ENCODE measurements around the gene CMTM5. TPM values are rescaled to one million over a fixed set of nuclear protein-coding genes. Genes with fewer than 3 reads are reported as not detected.

Gene CMTM5
- total RNA-seq, 4 donors from 2014 or later, result not detected

DNA sequence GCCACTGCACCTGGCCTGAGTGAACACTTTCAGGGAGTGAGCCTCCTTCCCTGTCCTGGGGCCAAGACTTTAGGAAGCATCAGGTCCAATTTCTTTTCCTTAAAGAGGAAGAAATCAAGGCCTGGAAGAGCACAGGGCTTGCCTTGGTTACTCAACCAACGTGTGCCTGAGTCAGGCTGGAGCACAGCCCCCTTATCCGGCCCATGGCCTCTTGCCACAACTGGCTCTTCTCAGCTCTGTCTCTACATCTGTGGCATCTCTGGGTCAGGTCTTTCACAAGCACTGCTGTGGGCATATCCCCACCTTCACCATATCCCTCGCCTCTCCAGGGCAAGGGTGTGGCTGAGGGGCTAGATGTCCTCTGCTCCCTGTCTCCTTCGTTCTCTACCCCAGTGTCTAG lies 24.4 kb downstream of the CMTM5 start:
- Histone ChIP-seq H3K9me3 (no peaks in the 10 kb centered on the region), H3K27ac (no peak overlapping the region), H3K36me3 (no peaks in the 10 kb centered on the region), H3K4me1 (no peaks in the 10 kb centered on the region), H3K4me3 (no peak overlapping the region), H3K27me3 (peaks cover 0 to 40% (median 0%) of the 10 kb centered on the region in 4 donors)
- intact Hi-C loops (cut with DNase I), result no loop called here
- 63 to 74% methylated on average over 4 of the region's 4 CpGs for WGBS, 2 donors
- no peak for DNase-seq
- TF ChIP-seq, protein P1, sequence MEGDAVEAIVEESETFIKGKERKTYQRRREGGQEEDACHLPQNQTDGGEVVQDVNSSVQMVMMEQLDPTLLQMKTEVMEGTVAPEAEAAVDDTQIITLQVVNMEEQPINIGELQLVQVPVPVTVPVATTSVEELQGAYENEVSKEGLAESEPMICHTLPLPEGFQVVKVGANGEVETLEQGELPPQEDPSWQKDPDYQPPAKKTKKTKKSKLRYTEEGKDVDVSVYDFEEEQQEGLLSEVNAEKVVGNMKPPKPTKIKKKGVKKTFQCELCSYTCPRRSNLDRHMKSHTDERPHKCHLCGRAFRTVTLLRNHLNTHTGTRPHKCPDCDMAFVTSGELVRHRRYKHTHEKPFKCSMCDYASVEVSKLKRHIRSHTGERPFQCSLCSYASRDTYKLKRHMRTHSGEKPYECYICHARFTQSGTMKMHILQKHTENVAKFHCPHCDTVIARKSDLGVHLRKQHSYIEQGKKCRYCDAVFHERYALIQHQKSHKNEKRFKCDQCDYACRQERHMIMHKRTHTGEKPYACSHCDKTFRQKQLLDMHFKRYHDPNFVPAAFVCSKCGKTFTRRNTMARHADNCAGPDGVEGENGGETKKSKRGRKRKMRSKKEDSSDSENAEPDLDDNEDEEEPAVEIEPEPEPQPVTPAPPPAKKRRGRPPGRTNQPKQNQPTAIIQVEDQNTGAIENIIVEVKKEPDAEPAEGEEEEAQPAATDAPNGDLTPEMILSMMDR (IDR thresholded peaks at IDR 0.05), result no peak
- no peak for TF ChIP-seq POLR2A (IDR thresholded peaks at IDR 0.05)

DNA sequence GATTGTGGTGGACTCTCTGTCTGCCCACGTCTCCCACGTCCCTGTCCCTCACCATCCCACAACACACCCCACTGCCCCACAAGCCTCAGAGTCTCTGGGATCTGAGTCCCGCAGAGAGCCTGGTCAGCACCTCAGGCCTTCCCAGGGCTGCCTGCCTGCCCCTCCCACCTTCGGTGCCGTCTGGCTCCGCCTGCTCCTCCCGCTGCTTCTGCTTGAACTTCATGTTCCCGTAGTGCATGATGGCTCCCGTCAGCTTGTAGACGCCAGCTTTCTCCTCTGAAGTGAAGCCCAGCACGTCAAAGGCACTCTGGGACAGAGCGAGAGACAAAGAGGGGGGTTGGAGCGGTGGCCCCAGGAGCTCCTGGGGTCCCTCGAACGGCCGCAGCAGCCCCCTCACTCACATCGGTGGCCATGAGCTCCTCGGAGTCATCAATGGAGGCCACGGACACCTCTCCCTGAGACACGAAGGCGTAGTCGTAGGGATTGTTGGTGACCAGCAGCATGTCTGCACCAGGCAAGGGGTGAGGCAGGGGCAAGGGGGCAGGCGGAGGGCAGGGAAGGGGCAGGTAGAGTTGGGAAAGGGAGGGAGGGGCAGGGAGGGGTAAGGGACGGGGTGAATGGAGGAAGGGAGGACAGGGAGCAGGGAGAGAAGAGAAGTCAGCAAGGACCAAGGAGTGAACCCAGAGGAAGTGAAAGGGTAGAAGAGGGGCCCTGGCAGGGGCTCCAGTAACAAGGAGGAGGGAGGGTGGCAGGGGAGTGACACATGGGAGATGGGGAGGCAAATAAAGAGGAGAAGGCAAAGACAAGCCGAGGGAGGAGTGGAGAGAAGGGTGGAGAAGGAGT lies 25.7 kb downstream of the CMTM5 start:
- no peak for DNase-seq
- H3K36me3 ChIP-seq, result no peaks in the 10 kb centered on the region
- no peak overlapping the region for H3K27ac ChIP-seq
- H3K27me3 ChIP-seq, result peaks cover 0 to 51% (median 0%) of the 10 kb centered on the region in 4 donors
- TF ChIP-seq, protein P1 (IDR thresholded peaks at IDR 0.05), result no peak
- TF ChIP-seq POLR2A (IDR thresholded peaks at IDR 0.05), result no peak
- WGBS, 2 donors, result 63 to 67% methylated on average over 9 to 14 of the region's 25 CpGs
- intact Hi-C loops (cut with DNase I), result no loop called here
- no peak overlapping the region for H3K4me3 ChIP-seq
- no peaks in the 10 kb centered on the region for H3K9me3 ChIP-seq
- H3K4me1 ChIP-seq, result no peaks in the 10 kb centered on the region

DNA sequence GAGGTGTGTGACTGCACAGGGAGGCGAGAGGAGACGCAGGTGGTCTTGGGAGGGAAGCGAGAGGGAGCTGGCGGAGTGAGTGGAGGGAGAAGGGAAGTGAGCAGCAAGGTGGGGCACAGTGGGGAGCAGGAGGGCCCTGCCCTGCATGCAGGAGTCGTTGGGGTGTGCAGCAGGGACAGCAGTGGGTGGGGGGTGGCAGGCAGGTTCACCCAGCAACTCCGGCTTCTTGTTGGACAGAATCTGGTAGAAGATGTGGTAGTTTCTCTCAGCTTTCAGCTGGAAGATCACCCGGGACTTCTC lies 26.2 kb downstream of the CMTM5 start:
- no peaks in the 10 kb centered on the region for H3K4me1 ChIP-seq
- intact Hi-C loops (cut with DNase I), result no loop called here
- TF ChIP-seq, protein P1 (IDR thresholded peaks at IDR 0.05), result no peak
- TF ChIP-seq POLR2A (IDR thresholded peaks at IDR 0.05), result no peak
- H3K36me3 ChIP-seq, result no peaks in the 10 kb centered on the region
- WGBS, 2 donors, result 47 to 54% methylated on average over 7 of the region's 7 CpGs
- H3K27me3 ChIP-seq, result peaks cover 0 to 52% (median 0%) of the 10 kb centered on the region in 4 donors
- H3K4me3 ChIP-seq, result no peak overlapping the region
- H3K9me3 ChIP-seq, result no peaks in the 10 kb centered on the region
- no peak overlapping the region for H3K27ac ChIP-seq
- DNase-seq, result no peak

DNA sequence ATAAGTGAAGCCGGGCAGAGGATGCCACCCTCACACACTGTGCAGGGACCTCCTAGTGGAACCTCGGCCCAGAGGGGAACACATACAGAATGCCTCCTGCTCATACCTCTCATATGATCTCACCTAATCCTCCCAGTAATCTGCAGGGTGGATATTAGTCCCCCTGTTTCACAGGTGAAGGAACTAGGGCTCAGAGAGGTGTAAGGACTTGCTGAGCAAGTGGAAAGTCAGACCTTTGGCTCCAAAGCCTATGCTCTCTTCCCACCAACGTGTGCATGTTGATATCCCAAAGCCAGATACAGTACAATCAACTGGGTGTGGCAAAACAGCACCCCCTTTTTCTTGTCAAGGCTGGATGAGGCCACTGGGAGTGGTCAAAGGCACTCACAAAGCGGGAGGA lies 27.1 kb downstream of the CMTM5 start:
- H3K9me3 ChIP-seq, result no peaks in the 10 kb centered on the region
- 49 to 69% methylated on average over 4 of the region's 4 CpGs for WGBS, 2 donors
- H3K4me1 ChIP-seq, result no peaks in the 10 kb centered on the region
- no peak for DNase-seq
- TF ChIP-seq POLR2A (IDR thresholded peaks at IDR 0.05), result no peak
- TF ChIP-seq, protein P1 (IDR thresholded peaks at IDR 0.05), result no peak
- H3K36me3 ChIP-seq, result no peaks in the 10 kb centered on the region
- H3K27ac ChIP-seq, result no peak overlapping the region
- H3K27me3 ChIP-seq, result peaks cover 0 to 58% (median 0%) of the 10 kb centered on the region in 4 donors
- intact Hi-C loops (cut with DNase I), result no loop called here
- H3K4me3 ChIP-seq, result no peak overlapping the region

DNA sequence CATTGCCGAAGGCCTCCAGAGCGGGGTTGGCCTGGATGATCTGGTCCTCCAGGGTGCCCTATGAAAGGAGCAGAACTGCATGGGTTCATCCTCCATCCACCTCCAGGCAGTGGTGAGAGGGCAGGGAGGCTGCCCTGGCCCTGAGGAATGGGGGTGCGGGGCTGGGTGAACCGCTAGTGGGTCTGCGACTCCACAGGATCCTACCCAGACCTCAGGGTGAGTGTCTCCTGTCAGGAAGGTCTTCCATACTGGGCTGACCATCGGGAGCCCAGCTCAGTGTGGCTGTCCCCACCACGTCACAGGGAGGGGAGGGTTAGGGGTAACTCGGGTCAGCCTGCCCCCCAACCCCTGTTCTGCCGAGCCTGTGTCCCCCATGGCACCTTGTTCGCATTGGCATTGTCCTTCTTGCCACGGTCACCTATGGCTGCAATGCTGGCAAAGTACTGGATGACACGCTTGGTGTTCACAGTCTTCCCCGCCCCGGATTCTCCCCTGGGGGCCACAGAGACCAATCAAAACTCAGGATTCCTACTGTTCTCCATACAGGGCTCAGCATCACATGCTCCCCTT lies 27.6 kb downstream of the CMTM5 start:
- Histone ChIP-seq H3K27ac (no peak overlapping the region), H3K36me3 (no peaks in the 10 kb centered on the region), H3K4me1 (no peaks in the 10 kb centered on the region), H3K4me3 (no peak overlapping the region), H3K9me3 (no peaks in the 10 kb centered on the region), H3K27me3 (peaks cover 0 to 63% (median 0%) of the 10 kb centered on the region in 4 donors)
- WGBS, 2 donors, result 62 to 100% methylated on average over 1 to 7 of the region's 14 CpGs
- intact Hi-C loops (cut with DNase I), result no loop called here
- no peak for DNase-seq
- TF ChIP-seq, protein P1 (IDR thresholded peaks at IDR 0.05), result no peak
- TF ChIP-seq POLR2A (IDR thresholded peaks at IDR 0.05), result no peak

All from esophagus squamous epithelium (tissue), 5 donors.